ENCODE measurements around the gene GASK1A.

GRCh38 chr3:43080726-43081568 is 101.8 kb downstream of the GASK1A start:
- TF ChIP-seq, protein P1, sequence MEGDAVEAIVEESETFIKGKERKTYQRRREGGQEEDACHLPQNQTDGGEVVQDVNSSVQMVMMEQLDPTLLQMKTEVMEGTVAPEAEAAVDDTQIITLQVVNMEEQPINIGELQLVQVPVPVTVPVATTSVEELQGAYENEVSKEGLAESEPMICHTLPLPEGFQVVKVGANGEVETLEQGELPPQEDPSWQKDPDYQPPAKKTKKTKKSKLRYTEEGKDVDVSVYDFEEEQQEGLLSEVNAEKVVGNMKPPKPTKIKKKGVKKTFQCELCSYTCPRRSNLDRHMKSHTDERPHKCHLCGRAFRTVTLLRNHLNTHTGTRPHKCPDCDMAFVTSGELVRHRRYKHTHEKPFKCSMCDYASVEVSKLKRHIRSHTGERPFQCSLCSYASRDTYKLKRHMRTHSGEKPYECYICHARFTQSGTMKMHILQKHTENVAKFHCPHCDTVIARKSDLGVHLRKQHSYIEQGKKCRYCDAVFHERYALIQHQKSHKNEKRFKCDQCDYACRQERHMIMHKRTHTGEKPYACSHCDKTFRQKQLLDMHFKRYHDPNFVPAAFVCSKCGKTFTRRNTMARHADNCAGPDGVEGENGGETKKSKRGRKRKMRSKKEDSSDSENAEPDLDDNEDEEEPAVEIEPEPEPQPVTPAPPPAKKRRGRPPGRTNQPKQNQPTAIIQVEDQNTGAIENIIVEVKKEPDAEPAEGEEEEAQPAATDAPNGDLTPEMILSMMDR (IDR thresholded peaks at IDR 0.05; ENCODE audit: low read depth, low read length): no peak
- TF ChIP-seq EZH2phosphoT487 (IDR thresholded peaks at IDR 0.05; ENCODE audit: low read depth): no peak

All from OCI-LY3 (cell line).